ENCODE measurements around the gene PRR33. TPM values are rescaled to one million over a fixed set of nuclear protein-coding genes. Genes with fewer than 3 reads are reported as not detected.

PRR33 gene
- total and polyA plus RNA-seq, 2 donors (not counting 3 experiments of a cell fraction or from before 2014, with no cell fraction given) = not detected

- dilution Hi-C loops (cut with MboI; ENCODE audit: extremely low pct_ligation_motif_present, low sequenced_read_pairs) (no loop called here), intact Hi-C loops (cut with micrococcal nuclease) (no loop called here)
- POLR2A ChIA-PET = no interaction called here
- no peaks in the 10 kb centered on the region for H3K36me3 ChIP-seq (ENCODE audit: control insufficient read depth in 2 of 2, extremely low read depth in 1 of 2, insufficient read depth in 2 of 2, low read length in 2 of 2)
- no peak overlapping the region for H2AFZ ChIP-seq (ENCODE audit: low read depth, low read length)
- FAIRE-seq (no peak), DNase-seq (ENCODE audit: low read depth, low spot score) (no peak)
- CTCF ChIA-PET = interaction anchor here (0.8 to 3.9 kb wide), 3 partner anchors 9 to 215 kb away, joined by 3 to 21 read pairs (median 4); no protein-coding TSS in a partner anchor
- no peaks in the 10 kb centered on the region for H4K20me1 ChIP-seq (replicated peaks; ENCODE audit: control insufficient read depth, extremely low read depth, insufficient read depth, low read length)
- no peaks in the 10 kb centered on the region for H3K79me2 ChIP-seq (ENCODE audit: control insufficient read depth, insufficient read depth, low read length)
- no peaks in the 10 kb centered on the region for H3K9me1 ChIP-seq (replicated peaks; ENCODE audit: control insufficient read depth, extremely low read depth, insufficient read depth, low read length)
- H3K27me3 ChIP-seq (ENCODE audit: control insufficient read depth in 2 of 2, insufficient read depth in 2 of 2, low read length in 2 of 2) = peaks cover 0 to 3% of the 10 kb centered on the region in 2 experiments
- no peak overlapping the region for H3K9ac ChIP-seq (replicated peaks; ENCODE audit: extremely low read depth, insufficient read depth, low read length)
- no peak overlapping the region for H3K27ac ChIP-seq (ENCODE audit: insufficient read depth, low read depth, low read length)
- no peaks in the 10 kb centered on the region for H3K9me3 ChIP-seq (replicated peaks; ENCODE audit: control insufficient read depth, insufficient read depth, low read length)
- TF ChIP-seq JUN (IDR thresholded peaks at IDR 0.05; ENCODE audit: borderline replicate concordance, insufficient read depth, insufficient read length, low read depth) = no peak
- TF ChIP-seq, protein P1, sequence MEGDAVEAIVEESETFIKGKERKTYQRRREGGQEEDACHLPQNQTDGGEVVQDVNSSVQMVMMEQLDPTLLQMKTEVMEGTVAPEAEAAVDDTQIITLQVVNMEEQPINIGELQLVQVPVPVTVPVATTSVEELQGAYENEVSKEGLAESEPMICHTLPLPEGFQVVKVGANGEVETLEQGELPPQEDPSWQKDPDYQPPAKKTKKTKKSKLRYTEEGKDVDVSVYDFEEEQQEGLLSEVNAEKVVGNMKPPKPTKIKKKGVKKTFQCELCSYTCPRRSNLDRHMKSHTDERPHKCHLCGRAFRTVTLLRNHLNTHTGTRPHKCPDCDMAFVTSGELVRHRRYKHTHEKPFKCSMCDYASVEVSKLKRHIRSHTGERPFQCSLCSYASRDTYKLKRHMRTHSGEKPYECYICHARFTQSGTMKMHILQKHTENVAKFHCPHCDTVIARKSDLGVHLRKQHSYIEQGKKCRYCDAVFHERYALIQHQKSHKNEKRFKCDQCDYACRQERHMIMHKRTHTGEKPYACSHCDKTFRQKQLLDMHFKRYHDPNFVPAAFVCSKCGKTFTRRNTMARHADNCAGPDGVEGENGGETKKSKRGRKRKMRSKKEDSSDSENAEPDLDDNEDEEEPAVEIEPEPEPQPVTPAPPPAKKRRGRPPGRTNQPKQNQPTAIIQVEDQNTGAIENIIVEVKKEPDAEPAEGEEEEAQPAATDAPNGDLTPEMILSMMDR (IDR thresholded peaks at IDR 0.05; ENCODE audit: extremely low read depth in 1 of 2, insufficient read depth in 1 of 2, low read depth in 1 of 2, low read length in 2 of 2) = no peak
- no peak for TF ChIP-seq POLR2AphosphoS5 (IDR thresholded peaks at IDR 0.05; ENCODE audit: insufficient read depth, low read depth, low read length)
- TF ChIP-seq, protein P2, sequence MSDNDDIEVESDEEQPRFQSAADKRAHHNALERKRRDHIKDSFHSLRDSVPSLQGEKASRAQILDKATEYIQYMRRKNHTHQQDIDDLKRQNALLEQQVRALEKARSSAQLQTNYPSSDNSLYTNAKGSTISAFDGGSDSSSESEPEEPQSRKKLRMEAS (IDR thresholded peaks at IDR 0.05; ENCODE audit: insufficient read depth, insufficient read length) = no peak
- no peak for TF ChIP-seq MYC (IDR thresholded peaks at IDR 0.05; ENCODE audit: low read depth, low read length)
- TF ChIP-seq EZH2 (IDR thresholded peaks at IDR 0.05; ENCODE audit: borderline replicate concordance, low read depth, low read length, severe bottlenecking) = no peak
- TF ChIP-seq GATA2 (IDR thresholded peaks at IDR 0.05; ENCODE audit: insufficient read depth, insufficient read length, low read depth, low read length) = no peak
- no peak for TF ChIP-seq FOS (IDR thresholded peaks at IDR 0.05; ENCODE audit: borderline replicate concordance, insufficient read depth, low read length)
- H3K4me3 ChIP-seq (replicated peaks in 1 of 3; ENCODE audit: insufficient read depth in 1 of 3, low read depth in 1 of 3, low read length in 3 of 3) = no peak overlapping the region
- peaks cover 12% of the 10 kb centered on the region for H3K4me1 ChIP-seq (ENCODE audit: control insufficient read depth, extremely low read depth, insufficient read depth, low read length)
- no peak overlapping the region for H3K4me2 ChIP-seq (ENCODE audit: insufficient read depth, low read length)
- BruUV-seq (replicated peaks) = no TSS peak
Measured at GRCh38 chr11:1867381-1867780, 24.3 kb downstream of the PRR33 start.
